GM18517 (cell line): ENCODE data around the gene THBS3.
"Not testable (repeated sequence)": the region's sequence is repeated elsewhere in the genome, so short reads cannot be mapped to it uniquely, and the experiment has no call there.

Experiments used
- ATAC-seq: cut with Tn5 transposase; IDR thresholded peaks from one replicate; pipeline ENCODE4 v1.9.1; 2021; ENCODE audit warnings: mild to moderate bottlenecking, moderate library complexity; ENCODE audit not compliant: unreplicated experiment

THBS3 gene

GRCh38 chr1:155160128-155160527, 47.6 kb downstream of the THBS3 start:
- ATAC-seq, result no peak

- ATAC-seq, result no peak
Observed at GRCh38 chr1:155158991-155159390, 48.7 kb downstream of the THBS3 start.

GRCh38 chr1:155155996-155156643, 51.6 kb downstream of the THBS3 start:
- not testable (repeated sequence) for ATAC-seq
